Stimulated activated CD8-positive, alpha-beta memory T cell treated with anti-CD3 and anti-CD28 coated beads, Interleukin-12 subunit alpha, Interleukin-12 subunit beta, amount 100 ng/mL, for 24 hours (primary cell): ENCODE measurements around the gene ING2.
"Not testable (repeated sequence)": the region's sequence is repeated elsewhere in the genome, so short reads cannot be mapped to it uniquely, and the experiment has no call there.

ENCODE experiments used
- DNase-seq: peaks from one replicate; pipeline ENCODE4 v3.0.0-alpha.2; 2020; ENCODE audit errors: extremely low read depth

Gene ING2

GRCh38 chr4:183548306-183548705, 43.4 kb downstream of the ING2 start:
- DNase-seq = no peak

GRCh38 chr4:183550345-183551093, 45.7 kb downstream of the ING2 start:
- DNase-seq = no peak

- no peak for DNase-seq
These were observed 47.7 kb downstream of the ING2 start for GRCh38 chr4:183552274-183553146.

- not testable (repeated sequence) for DNase-seq
These were observed 48.3 kb downstream of the ING2 start for GRCh38 chr4:183553147-183553478.

GRCh38 chr4:183553601-183554345, 48.9 kb downstream of the ING2 start:
- no peak for DNase-seq

- no peak for DNase-seq
These were observed 49.5 kb downstream of the ING2 start for GRCh38 chr4:183554346-183554686.

GRCh38 chr4:183554878-183555585, 50.2 kb downstream of the ING2 start:
- DNase-seq = no peak

GRCh38 chr4:183556947-183557346, 52.1 kb downstream of the ING2 start:
- no peak for DNase-seq

GRCh38 chr4:183557611-183558010, 52.8 kb downstream of the ING2 start:
- DNase-seq = no peak

- no peak for DNase-seq
These were observed 54.0 kb downstream of the ING2 start for GRCh38 chr4:183558873-183559272.

- DNase-seq = no peak
These were observed 57.0 kb downstream of the ING2 start for GRCh38 chr4:183561905-183562304.
